ENCODE data around the gene MFN1.

Gene MFN1

GRCh38 chr3:179323197-179324110, 24.1 kb upstream of the MFN1 start:
- peak overlapping the region; percentile 91 for H3K27ac Mint-ChIP-seq
- peaks cover 35% of the 10 kb centered on the region for H3K4me1 Mint-ChIP-seq
- no peaks in the 10 kb centered on the region for H3K9me3 Mint-ChIP-seq
- peak overlapping the region; percentile 88 for H3K4me3 Mint-ChIP-seq
- ATAC-seq: peak; percentile 82
- H3K36me3 Mint-ChIP-seq: no peaks in the 10 kb centered on the region
- H3K27me3 Mint-ChIP-seq: no peaks in the 10 kb centered on the region

GRCh38 chr3:179324270-179324754, 23.2 kb upstream of the MFN1 start:
- Mint-ChIP-seq H3K4me3 (peak overlapping the region; percentile 88), H3K9me3 (no peaks in the 10 kb centered on the region), H3K27me3 (no peaks in the 10 kb centered on the region), H3K4me1 (peaks cover 35% of the 10 kb centered on the region), H3K36me3 (no peaks in the 10 kb centered on the region), H3K27ac (peak overlapping the region; percentile 91)
- ATAC-seq: no peak

- no peak for ATAC-seq
- Mint-ChIP-seq H3K27ac (no peak overlapping the region), H3K4me3 (no peak overlapping the region), H3K36me3 (peaks cover 42% of the 10 kb centered on the region), H3K27me3 (no peaks in the 10 kb centered on the region), H3K4me1 (peaks cover 1% of the 10 kb centered on the region), H3K9me3 (no peaks in the 10 kb centered on the region)
These were observed 17.1 kb upstream of the MFN1 start for GRCh38 chr3:179330438-179330837.

GRCh38 chr3:179332240-179332639, 15.3 kb upstream of the MFN1 start:
- Mint-ChIP-seq H3K27ac (no peak overlapping the region), H3K36me3 (peaks cover 49% of the 10 kb centered on the region), H3K4me1 (no peaks in the 10 kb centered on the region), H3K9me3 (no peaks in the 10 kb centered on the region), H3K27me3 (no peaks in the 10 kb centered on the region), H3K4me3 (no peak overlapping the region)
- ATAC-seq: no peak

- H3K4me1 Mint-ChIP-seq: no peaks in the 10 kb centered on the region
- peaks cover 52% of the 10 kb centered on the region for H3K36me3 Mint-ChIP-seq
- no peak for ATAC-seq
- no peak overlapping the region for H3K4me3 Mint-ChIP-seq
- no peaks in the 10 kb centered on the region for H3K27me3 Mint-ChIP-seq
- no peaks in the 10 kb centered on the region for H3K9me3 Mint-ChIP-seq
- no peak overlapping the region for H3K27ac Mint-ChIP-seq
These were observed 14.4 kb upstream of the MFN1 start for GRCh38 chr3:179333084-179333483.

GRCh38 chr3:179336345-179336929, 11.1 kb upstream of the MFN1 start:
- H3K4me3 Mint-ChIP-seq: no peak overlapping the region
- H3K4me1 Mint-ChIP-seq: no peaks in the 10 kb centered on the region
- no peaks in the 10 kb centered on the region for H3K9me3 Mint-ChIP-seq
- no peak overlapping the region for H3K27ac Mint-ChIP-seq
- no peaks in the 10 kb centered on the region for H3K27me3 Mint-ChIP-seq
- peaks cover 41% of the 10 kb centered on the region for H3K36me3 Mint-ChIP-seq
- ATAC-seq: no peak

GRCh38 chr3:179348325-179349013, 960 bp downstream of the MFN1 start:
- peaks cover 20% of the 10 kb centered on the region for H3K36me3 Mint-ChIP-seq
- ATAC-seq: peak; percentile 90
- H3K9me3 Mint-ChIP-seq: no peaks in the 10 kb centered on the region
- H3K4me1 Mint-ChIP-seq: peaks cover 26% of the 10 kb centered on the region
- H3K4me3 Mint-ChIP-seq: peak overlapping the region; percentile 92
- peak overlapping the region; percentile 98 for H3K27ac Mint-ChIP-seq
- H3K27me3 Mint-ChIP-seq: no peaks in the 10 kb centered on the region

- Mint-ChIP-seq H3K27me3 (no peaks in the 10 kb centered on the region), H3K4me3 (no peak overlapping the region), H3K27ac (peak overlapping the region; percentile 39), H3K9me3 (no peaks in the 10 kb centered on the region), H3K4me1 (peaks cover 39% of the 10 kb centered on the region), H3K36me3 (peaks cover 66% of the 10 kb centered on the region)
- no peak for ATAC-seq
These were observed 8.5 kb downstream of the MFN1 start for GRCh38 chr3:179355996-179356395.

GRCh38 chr3:179363332-179363731, 15.8 kb downstream of the MFN1 start:
- no peak for ATAC-seq
- Mint-ChIP-seq H3K36me3 (peaks cover 45% of the 10 kb centered on the region), H3K27ac (no peak overlapping the region), H3K9me3 (no peaks in the 10 kb centered on the region), H3K27me3 (no peaks in the 10 kb centered on the region), H3K4me3 (no peak overlapping the region), H3K4me1 (no peaks in the 10 kb centered on the region)

GRCh38 chr3:179369621-179370020, 22.1 kb downstream of the MFN1 start:
- no peak for ATAC-seq
- H3K4me1 Mint-ChIP-seq: no peaks in the 10 kb centered on the region
- no peak overlapping the region for H3K4me3 Mint-ChIP-seq
- H3K27ac Mint-ChIP-seq: no peak overlapping the region
- H3K27me3 Mint-ChIP-seq: no peaks in the 10 kb centered on the region
- no peaks in the 10 kb centered on the region for H3K9me3 Mint-ChIP-seq
- H3K36me3 Mint-ChIP-seq: peaks cover 39% of the 10 kb centered on the region

- no peak for ATAC-seq
- no peaks in the 10 kb centered on the region for H3K9me3 Mint-ChIP-seq
- H3K4me1 Mint-ChIP-seq: no peaks in the 10 kb centered on the region
- no peaks in the 10 kb centered on the region for H3K27me3 Mint-ChIP-seq
- no peak overlapping the region for H3K4me3 Mint-ChIP-seq
- H3K27ac Mint-ChIP-seq: no peak overlapping the region
- H3K36me3 Mint-ChIP-seq: peaks cover 33% of the 10 kb centered on the region
These were observed 26.4 kb downstream of the MFN1 start for GRCh38 chr3:179373938-179374337.

GRCh38 chr3:179375091-179375999, 27.8 kb downstream of the MFN1 start:
- H3K4me3 Mint-ChIP-seq: no peak overlapping the region
- ATAC-seq: no peak
- H3K9me3 Mint-ChIP-seq: no peaks in the 10 kb centered on the region
- H3K36me3 Mint-ChIP-seq: peaks cover 42% of the 10 kb centered on the region
- H3K27me3 Mint-ChIP-seq: no peaks in the 10 kb centered on the region
- no peak overlapping the region for H3K27ac Mint-ChIP-seq
- no peaks in the 10 kb centered on the region for H3K4me1 Mint-ChIP-seq

GRCh38 chr3:179376474-179376873, 29.0 kb downstream of the MFN1 start:
- H3K4me3 Mint-ChIP-seq: no peak overlapping the region
- no peak for ATAC-seq
- no peaks in the 10 kb centered on the region for H3K9me3 Mint-ChIP-seq
- H3K27ac Mint-ChIP-seq: no peak overlapping the region
- H3K36me3 Mint-ChIP-seq: peaks cover 41% of the 10 kb centered on the region
- no peaks in the 10 kb centered on the region for H3K4me1 Mint-ChIP-seq
- H3K27me3 Mint-ChIP-seq: no peaks in the 10 kb centered on the region

- H3K27me3 Mint-ChIP-seq: no peaks in the 10 kb centered on the region
- no peaks in the 10 kb centered on the region for H3K9me3 Mint-ChIP-seq
- no peak overlapping the region for H3K4me3 Mint-ChIP-seq
- H3K27ac Mint-ChIP-seq: no peak overlapping the region
- H3K36me3 Mint-ChIP-seq: peaks cover 24% of the 10 kb centered on the region
- no peak for ATAC-seq
- H3K4me1 Mint-ChIP-seq: no peaks in the 10 kb centered on the region
These were observed 44.4 kb downstream of the MFN1 start for GRCh38 chr3:179391906-179392305.
